ENCODE measurements around the gene PCYOX1L.

PCYOX1L gene

DNA sequence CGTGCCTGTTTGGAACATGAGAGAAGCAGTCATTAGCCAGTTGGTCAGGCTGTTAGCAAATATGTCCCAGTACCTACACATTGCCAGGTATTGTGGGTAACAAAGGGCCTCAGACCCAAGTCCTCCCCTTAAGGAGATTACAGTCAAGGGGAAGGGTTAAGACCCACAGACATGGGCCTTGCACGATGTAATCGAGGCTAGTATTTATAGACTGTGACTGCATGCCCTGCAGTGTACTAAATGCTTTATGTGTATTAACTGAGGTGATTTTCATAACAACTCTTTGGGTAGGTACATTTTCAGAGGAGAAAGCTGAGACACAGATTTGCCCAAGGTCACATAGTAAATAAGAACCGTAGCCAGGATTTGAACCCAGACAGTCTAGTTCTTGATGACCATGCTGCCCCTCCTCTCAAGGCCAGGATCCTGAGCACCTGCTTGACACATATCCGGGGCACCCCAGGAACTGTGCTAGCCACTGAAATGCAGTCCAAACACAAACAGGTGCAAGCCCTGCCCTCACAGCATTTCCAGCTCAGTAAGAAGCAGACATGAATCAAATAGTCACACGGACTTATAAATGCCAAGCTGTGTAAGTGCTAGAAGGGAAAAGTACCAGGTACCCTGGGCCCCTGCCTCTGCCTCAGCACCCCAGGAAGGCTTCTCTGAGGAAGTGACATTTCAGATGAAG lies 44.5 kb upstream of the PCYOX1L start:
- TF ChIP-seq, protein P1, sequence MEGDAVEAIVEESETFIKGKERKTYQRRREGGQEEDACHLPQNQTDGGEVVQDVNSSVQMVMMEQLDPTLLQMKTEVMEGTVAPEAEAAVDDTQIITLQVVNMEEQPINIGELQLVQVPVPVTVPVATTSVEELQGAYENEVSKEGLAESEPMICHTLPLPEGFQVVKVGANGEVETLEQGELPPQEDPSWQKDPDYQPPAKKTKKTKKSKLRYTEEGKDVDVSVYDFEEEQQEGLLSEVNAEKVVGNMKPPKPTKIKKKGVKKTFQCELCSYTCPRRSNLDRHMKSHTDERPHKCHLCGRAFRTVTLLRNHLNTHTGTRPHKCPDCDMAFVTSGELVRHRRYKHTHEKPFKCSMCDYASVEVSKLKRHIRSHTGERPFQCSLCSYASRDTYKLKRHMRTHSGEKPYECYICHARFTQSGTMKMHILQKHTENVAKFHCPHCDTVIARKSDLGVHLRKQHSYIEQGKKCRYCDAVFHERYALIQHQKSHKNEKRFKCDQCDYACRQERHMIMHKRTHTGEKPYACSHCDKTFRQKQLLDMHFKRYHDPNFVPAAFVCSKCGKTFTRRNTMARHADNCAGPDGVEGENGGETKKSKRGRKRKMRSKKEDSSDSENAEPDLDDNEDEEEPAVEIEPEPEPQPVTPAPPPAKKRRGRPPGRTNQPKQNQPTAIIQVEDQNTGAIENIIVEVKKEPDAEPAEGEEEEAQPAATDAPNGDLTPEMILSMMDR (IDR thresholded peaks at IDR 0.05): no peak
- Histone ChIP-seq H3K4me1 (ENCODE audit: control insufficient read depth in 1 of 2, insufficient read depth in 1 of 2, low read depth in 1 of 2, low read length in 1 of 2) (no peaks in the 10 kb centered on the region), H3K4me3 (ENCODE audit: low read depth in 1 of 2, low read length in 1 of 2) (no peak overlapping the region), H3K27ac (no peak overlapping the region), H3K36me3 (no peaks in the 10 kb centered on the region), H3K27me3 (no peaks in the 10 kb centered on the region), H3K9me3 (no peaks in the 10 kb centered on the region)

GRCh38 chr5:149314571-149315111 lies 43.2 kb upstream of the PCYOX1L start:
- Histone ChIP-seq H3K4me3 (ENCODE audit: low read depth in 1 of 2, low read length in 1 of 2) (no peak overlapping the region), H3K27me3 (no peaks in the 10 kb centered on the region), H3K36me3 (no peaks in the 10 kb centered on the region), H3K27ac (no peak overlapping the region), H3K4me1 (ENCODE audit: control insufficient read depth in 1 of 2, insufficient read depth in 1 of 2, low read depth in 1 of 2, low read length in 1 of 2) (no peaks in the 10 kb centered on the region), H3K9me3 (no peaks in the 10 kb centered on the region)
- TF ChIP-seq, protein P1 (IDR thresholded peaks at IDR 0.05): no peak

DNA sequence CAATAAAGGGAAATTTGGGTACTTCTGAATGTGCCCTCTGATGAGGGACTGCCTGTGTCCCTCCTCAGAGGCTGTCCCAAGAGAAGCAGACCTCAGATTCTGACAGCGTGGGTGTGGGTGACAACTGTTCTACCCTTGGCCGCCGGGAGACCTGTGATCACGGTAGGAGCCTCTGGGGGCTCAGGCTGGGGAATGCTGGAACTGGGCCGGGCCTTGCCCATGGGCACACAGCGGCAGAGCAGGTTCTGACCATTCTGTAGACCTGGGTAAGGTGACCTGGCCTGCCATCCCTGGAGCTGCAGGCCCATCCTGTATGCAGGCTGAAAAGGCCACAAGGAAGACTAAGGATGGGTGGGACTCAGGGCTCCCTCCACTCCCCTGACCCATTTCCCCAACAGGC lies 42.1 kb upstream of the PCYOX1L start:
- no peak overlapping the region for H3K4me3 ChIP-seq (ENCODE audit: low read depth in 1 of 2, low read length in 1 of 2)
- no peaks in the 10 kb centered on the region for H3K36me3 ChIP-seq
- TF ChIP-seq, protein P1 (IDR thresholded peaks at IDR 0.05): no peak

GRCh38 chr5:149317281-149318048 lies 40.4 kb upstream of the PCYOX1L start:
- Histone ChIP-seq H3K36me3 (no peaks in the 10 kb centered on the region), H3K4me1 (ENCODE audit: control insufficient read depth in 1 of 2, insufficient read depth in 1 of 2, low read depth in 1 of 2, low read length in 1 of 2) (no peaks in the 10 kb centered on the region), H3K27me3 (no peaks in the 10 kb centered on the region), H3K4me3 (ENCODE audit: low read depth in 1 of 2, low read length in 1 of 2) (no peak overlapping the region), H3K27ac (no peak overlapping the region), H3K9me3 (no peaks in the 10 kb centered on the region)
- TF ChIP-seq, protein P1 (IDR thresholded peaks at IDR 0.05): peak; percentile 54

More for the DNA sequence above, 42.1 kb upstream of the PCYOX1L start:
- H3K9me3 ChIP-seq: no peaks in the 10 kb centered on the region
- H3K4me1 ChIP-seq (ENCODE audit: control insufficient read depth in 1 of 2, insufficient read depth in 1 of 2, low read depth in 1 of 2, low read length in 1 of 2): no peaks in the 10 kb centered on the region
- H3K27ac ChIP-seq: no peak overlapping the region
- no peaks in the 10 kb centered on the region for H3K27me3 ChIP-seq

DNA sequence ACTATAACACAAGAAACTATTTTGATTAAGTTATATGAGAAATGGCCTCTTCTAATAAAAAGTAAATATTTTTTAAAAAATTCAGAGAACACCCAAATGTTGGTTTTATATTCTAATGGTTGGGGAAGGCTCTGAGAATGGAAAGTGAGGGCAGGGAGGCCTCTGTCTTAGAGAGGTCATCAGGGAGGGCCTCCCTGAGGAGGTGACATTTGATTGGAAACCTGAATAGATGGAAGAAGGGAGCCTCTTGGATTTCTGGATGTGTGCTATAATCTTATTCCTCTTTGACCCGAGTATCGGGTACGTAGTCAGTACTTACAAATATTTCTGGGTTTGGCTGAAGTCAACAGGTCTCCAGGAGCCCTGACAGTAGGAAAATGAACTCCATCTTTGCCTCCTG lies 38.7 kb upstream of the PCYOX1L start:
- Histone ChIP-seq H3K4me3 (ENCODE audit: low read depth in 1 of 2, low read length in 1 of 2) (no peak overlapping the region), H3K9me3 (no peaks in the 10 kb centered on the region), H3K36me3 (no peaks in the 10 kb centered on the region), H3K27ac (no peak overlapping the region), H3K27me3 (no peaks in the 10 kb centered on the region), H3K4me1 (ENCODE audit: control insufficient read depth in 1 of 2, insufficient read depth in 1 of 2, low read depth in 1 of 2, low read length in 1 of 2) (no peaks in the 10 kb centered on the region)
- TF ChIP-seq, protein P1 (IDR thresholded peaks at IDR 0.05): no peak

Data from neutrophil (primary cell).